HCT116 (cell line): ENCODE results near the gene AXIN1. TPM values are rescaled to one million over a fixed set of nuclear protein-coding genes. Genes with fewer than 3 reads are reported as not detected.
"Not testable (repeated sequence)": the region's sequence is repeated elsewhere in the genome, so short reads cannot be mapped to it uniquely, and the experiment has no call there.

Experiments
- ATAC-seq: fragments of 200-7000 bp; cut with Tn5 transposase; 2 replicates; pipeline ENCODE4 v1.9.1; 2020; ENCODE audit warnings: mild to moderate bottlenecking, moderate library complexity
- BruUV-seq: library from RNA; stranded (reverse); fragments of 400-500 nt; replicated peaks from 2 replicates; lab custom pipeline; 2021; lab: Mats Ljungman, UMichigan
- CTCF ChIA-PET: fragments of 300-600 bp; sonication (Branson Sonifier 250); formaldehyde crosslinking; loops from one replicate; lab custom pipeline; 2021; ENCODE audit warnings: antibody characterized with exemption; lab: Charles Lee
- POLR2A ChIA-PET: fragments of 300-600, 350-600 bp; sonication (Branson Sonifier 250); formaldehyde crosslinking; loops from one replicate; lab custom pipeline; 2021; ENCODE audit warnings: antibody characterized with exemption; lab: Charles Lee
- RAD21 ChIA-PET, 2 experiments: fragments of 300-600 bp; sonication (Branson Sonifier 250); formaldehyde crosslinking; loops; one replicate each; lab custom pipeline; 2023; ENCODE audit warnings: low total read pairs in 2 of 2; ENCODE audit not compliant: uncharacterized antibody in 2 of 2, unreplicated experiment in 2 of 2, low non-redundant PET in 1 of 2; lab: Charles Lee
- DNase-seq: peaks from one replicate; pipeline ENCODE4 v3.0.0-alpha.2; 2010; ENCODE audit warnings: low read depth, low spot score
- H2AFZ ChIP-seq: fragments of 200-600 bp; shearing (Covaris generic), sonication (generic); 2 replicates; pipeline ENCODE4 v1.6.1; 2017; ENCODE audit warnings: low read depth, mixed run types, mixed read lengths, antibody characterized with exemption, low read length; ENCODE audit not compliant: poor library complexity, severe bottlenecking
- H3K27ac ChIP-seq: 2 replicates; pipeline ENCODE4 v1.5.1; 2012; ENCODE audit warnings: low read depth, low read length
- H3K27me3 ChIP-seq: fragments of 200-600 bp; sonication (generic); 2 replicates; pipeline ENCODE4 v1.6.1; 2016; ENCODE audit warnings: mixed run types, low read length, mixed read lengths; ENCODE audit not compliant: insufficient read depth
- H3K36me3 ChIP-seq, 2 experiments: fragments of 200-500 bp in 1 of 2; fragments of 200-600 bp in 1 of 2; sonication (Bioruptor generic) in 1 of 2; sonication (generic) in 1 of 2; 2 replicates each; pipeline versions ENCODE4 v1.5.1 to v1.6.1; 2014 to 2016; ENCODE audit warnings: low read length in 2 of 2, inconsistent platforms in 1 of 2, mixed read lengths in 1 of 2, mixed run types in 1 of 2; ENCODE audit not compliant: insufficient read depth in 2 of 2, control insufficient read depth in 1 of 2
- H3K4me1 ChIP-seq, 2 experiments: fragments of 200-600 bp in 1 of 2; sonication (generic) in 1 of 2; 2 replicates each; pipeline versions ENCODE4 v1.5.1 to v1.6.1; 2012 to 2017; ENCODE audit warnings: low read length in 2 of 2, inconsistent platforms in 1 of 2, mild to moderate bottlenecking in 1 of 2, mixed read lengths in 1 of 2, mixed run types in 1 of 2, moderate library complexity in 1 of 2; ENCODE audit not compliant: insufficient read depth in 2 of 2, control insufficient read depth in 1 of 2
- H3K4me2 ChIP-seq: fragments of 200-600 bp; sonication (generic); 2 replicates; pipeline ENCODE4 v1.6.1; 2017; ENCODE audit warnings: mixed run types, low read length, mixed read lengths
- H3K4me3 ChIP-seq, 2 experiments: fragments of 200-600 bp in 1 of 2; sonication (generic) in 1 of 2; replicated peaks in 1 of 2; 2 replicates each; pipeline ENCODE4 v1.5.1; 2011 to 2016; ENCODE audit warnings: low read length in 2 of 2, control low read depth in 1 of 2, low read depth in 1 of 2, mild to moderate bottlenecking in 1 of 2, mixed read lengths in 1 of 2, mixed run types in 1 of 2
- H3K79me2 ChIP-seq: fragments of 200-600 bp; sonication (generic); 2 replicates; pipeline ENCODE4 v1.6.1; 2017; ENCODE audit warnings: mild to moderate bottlenecking, mixed run types, low read length, moderate library complexity, mixed read lengths; ENCODE audit not compliant: insufficient read depth
- H3K9ac ChIP-seq: fragments of 200-600 bp; sonication (generic); 2 replicates; pipeline ENCODE4 v1.6.1; 2016; ENCODE audit warnings: low read length, mixed read lengths
- H3K9me2 ChIP-seq: fragments of 200-600 bp; sonication (generic), shearing (Covaris generic); 2 replicates; pipeline ENCODE4 v1.6.1; 2017; ENCODE audit warnings: mixed run types, mild to moderate bottlenecking, moderate library complexity; ENCODE audit not compliant: insufficient read depth
- H3K9me3 ChIP-seq, 2 experiments: fragments of 200-500 bp in 1 of 2; fragments of 200-600 bp in 1 of 2; sonication (Bioruptor generic) in 1 of 2; sonication (generic) in 1 of 2; 2 replicates each; pipeline ENCODE4 v1.6.1; 2014 to 2017; ENCODE audit warnings: low read length in 2 of 2, mixed read lengths in 2 of 2, inconsistent platforms in 1 of 2, low read depth in 1 of 2, mild to moderate bottlenecking in 1 of 2, mixed run types in 1 of 2, moderate library complexity in 1 of 2; ENCODE audit not compliant: control insufficient read depth in 1 of 2, insufficient read depth in 1 of 2
- H4K20me1 ChIP-seq: fragments of 200-600 bp; sonication (generic), shearing (Covaris generic); 2 replicates; pipeline ENCODE4 v1.6.1; 2017; ENCODE audit warnings: mixed run types, mild to moderate bottlenecking, moderate library complexity; ENCODE audit not compliant: insufficient read depth
- CBX3 ChIP-seq: IDR thresholded peaks from 2 replicates; pipeline ENCODE4 v1.6.1; 2012; ENCODE audit warnings: low read depth
- EGR1 ChIP-seq: IDR thresholded peaks from 2 replicates; pipeline ENCODE4 v1.6.1; 2012; ENCODE audit warnings: low read depth
- POLR2AphosphoS5 ChIP-seq: IDR thresholded peaks from 2 replicates; pipeline ENCODE4 v1.6.1; 2011; ENCODE audit warnings: mild to moderate bottlenecking, low read depth, low read length, moderate library complexity
- SIN3A ChIP-seq: IDR thresholded peaks from 2 replicates; pipeline ENCODE4 v1.6.1; 2012; ENCODE audit warnings: low read depth
- SRF ChIP-seq: IDR thresholded peaks from 2 replicates; pipeline ENCODE4 v1.6.1; 2012; ENCODE audit warnings: low read depth
- TCF7L2 ChIP-seq: IDR thresholded peaks from 2 replicates; pipeline ENCODE4 v1.7.0; 2011; ENCODE audit warnings: borderline replicate concordance, inconsistent platforms; ENCODE audit not compliant: insufficient read depth, insufficient read length; ENCODE audit errors: extremely low read depth
- ZNF274 ChIP-seq: fragments of 200-500 bp; sonication (Bioruptor generic); IDR thresholded peaks from 2 replicates; pipeline ENCODE4 v1.6.1; 2014; ENCODE audit warnings: mild to moderate bottlenecking, low read depth, low read length, inconsistent platforms
- intact Hi-C: fragments of 100-400 bp; cut with micrococcal nuclease; formaldehyde crosslinking; loops from 2 replicates; pipeline ENCODE4 v1.10.0; 2022
- total RNA-seq: library from RNA; stranded (reverse); gene quantifications from one replicate; pipeline ENCODE4 v1.2.1, GENCODE V29; 2021; ENCODE audit not compliant: unreplicated experiment
- TF ChIP-seq, protein P1 (sequence below): IDR thresholded peaks from 2 replicates; pipeline ENCODE4 v1.6.1; 2012
- TF ChIP-seq, protein P2 (sequence below): IDR thresholded peaks from 2 replicates; pipeline ENCODE4 v1.6.1; 2012

The AXIN1 gene
- total RNA-seq, 1 experiment from 2014 or later, result 20.2 TPM

DNA sequence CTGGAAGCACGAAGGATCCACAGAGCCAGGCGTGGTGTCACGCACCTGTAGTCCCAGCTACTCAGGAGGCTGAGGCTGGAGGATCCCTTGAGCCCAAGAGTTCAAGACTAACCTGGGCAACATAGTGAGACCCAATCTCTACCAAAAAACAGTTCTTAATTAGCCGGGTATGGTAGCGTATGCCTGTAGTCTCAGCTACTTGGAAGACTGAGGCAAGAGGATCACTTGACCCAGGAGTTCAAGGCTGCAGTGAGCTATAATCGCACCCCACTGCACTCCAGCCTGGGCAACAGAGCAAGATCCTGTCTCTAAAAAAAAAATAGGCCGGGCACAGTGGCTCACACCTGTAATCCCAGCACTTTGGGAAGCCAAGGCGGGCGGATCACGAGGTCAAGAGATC is 4.0 kb downstream of the AXIN1 start:
- H4K20me1 ChIP-seq, H3K4me3 ChIP-seq, intact Hi-C loops, H3K4me2 ChIP-seq, ATAC-seq, POLR2A ChIA-PET, CTCF ChIA-PET, BruUV-seq, H3K9me3 ChIP-seq, H2AFZ ChIP-seq, RAD21 ChIA-PET, H3K9ac ChIP-seq, H3K27me3 ChIP-seq, H3K9me2 ChIP-seq, H3K27ac ChIP-seq, H3K4me1 ChIP-seq, DNase-seq: not testable (repeated sequence)
- Histone ChIP-seq H3K79me2 (peaks cover 77% of the 10 kb centered on the region), H3K36me3 (peaks cover 0 to 11% of the 10 kb centered on the region in 2 experiments; a peak in 1 of 4 replicates)

DNA sequence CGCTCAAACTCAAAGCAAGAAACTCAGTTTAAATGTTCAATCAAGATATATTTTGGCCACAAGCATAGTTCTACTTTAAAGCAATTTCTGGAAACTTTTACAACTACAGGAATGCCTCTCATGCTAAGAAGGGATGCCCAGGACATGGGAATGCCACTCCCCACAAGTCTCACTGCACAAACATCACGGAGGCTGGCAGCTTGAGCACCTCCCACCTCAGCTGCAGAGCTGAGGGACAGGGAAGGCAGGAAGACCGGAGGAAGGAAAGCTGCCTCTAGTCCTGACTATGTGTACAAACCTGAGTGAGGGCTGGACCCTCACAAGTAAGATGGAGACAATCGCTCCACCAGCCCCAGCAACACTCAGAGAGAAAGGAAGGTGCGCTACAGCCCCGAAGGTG is 5.3 kb downstream of the AXIN1 start:
- no peaks in the 10 kb centered on the region for H3K9me3 ChIP-seq
- H4K20me1 ChIP-seq, result no peaks in the 10 kb centered on the region
- H3K79me2 ChIP-seq, result peaks cover 90% of the 10 kb centered on the region
- no peak overlapping the region for H3K4me3 ChIP-seq
- ChIA-PET POLR2A (no interaction called here), RAD21 (no interaction called here), CTCF (no interaction called here)
- no peak overlapping the region for H3K9ac ChIP-seq
- peaks cover 0 to 11% of the 10 kb centered on the region in 2 experiments; a peak in 1 of 4 replicates for H3K36me3 ChIP-seq
- ATAC-seq (no peak), DNase-seq (no peak)
- H3K9me2 ChIP-seq, result no peaks in the 10 kb centered on the region
- H2AFZ ChIP-seq, result no peak overlapping the region
- no peaks in the 10 kb centered on the region for H3K4me1 ChIP-seq
- H3K4me2 ChIP-seq, result no peak overlapping the region
- TF ChIP-seq, protein P1, sequence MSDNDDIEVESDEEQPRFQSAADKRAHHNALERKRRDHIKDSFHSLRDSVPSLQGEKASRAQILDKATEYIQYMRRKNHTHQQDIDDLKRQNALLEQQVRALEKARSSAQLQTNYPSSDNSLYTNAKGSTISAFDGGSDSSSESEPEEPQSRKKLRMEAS, result no peak
- TF ChIP-seq TCF7L2 (no peak), SRF (no peak), POLR2AphosphoS5 (no peak), CBX3 (no peak), SIN3A (no peak), ZNF274 (no peak), EGR1 (no peak)
- TF ChIP-seq, protein P2, sequence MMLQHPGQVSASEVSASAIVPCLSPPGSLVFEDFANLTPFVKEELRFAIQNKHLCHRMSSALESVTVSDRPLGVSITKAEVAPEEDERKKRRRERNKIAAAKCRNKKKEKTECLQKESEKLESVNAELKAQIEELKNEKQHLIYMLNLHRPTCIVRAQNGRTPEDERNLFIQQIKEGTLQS, result no peak
- H3K27ac ChIP-seq, result no peak overlapping the region
- no peaks in the 10 kb centered on the region for H3K27me3 ChIP-seq
- intact Hi-C loops, result no loop called here
- no TSS peak for BruUV-seq
